GM12872 (cell line): ENCODE measurements around the gene SMIM5.

ENCODE experiments used
- CTCF ChIP-seq: IDR thresholded peaks from 3 replicates; pipeline ENCODE4 v1.5.1; 2011; ENCODE audit warnings: low read depth, mild to moderate bottlenecking, low read length, moderate library complexity; ENCODE audit not compliant: insufficient read depth

SMIM5 gene

GRCh38 chr17:75679706-75680211 is 46.5 kb downstream of the SMIM5 start:
- no peak for TF ChIP-seq CTCF

GRCh38 chr17:75680431-75680830 is 47.2 kb downstream of the SMIM5 start:
- TF ChIP-seq CTCF = no peak

GRCh38 chr17:75681289-75681688 is 48.1 kb downstream of the SMIM5 start:
- no peak for TF ChIP-seq CTCF

- TF ChIP-seq CTCF = no peak
These were observed 50.3 kb downstream of the SMIM5 start for GRCh38 chr17:75683583-75683982.

GRCh38 chr17:75684249-75684648 is 51.0 kb downstream of the SMIM5 start:
- TF ChIP-seq CTCF = no peak

GRCh38 chr17:75684924-75685323 is 51.7 kb downstream of the SMIM5 start:
- TF ChIP-seq CTCF = no peak

GRCh38 chr17:75685499-75685898 is 52.3 kb downstream of the SMIM5 start:
- TF ChIP-seq CTCF = no peak
